ENCODE results near the gene TOE1. TPM values are rescaled to one million over a fixed set of nuclear protein-coding genes. Genes with fewer than 3 reads are reported as not detected.

The TOE1 gene
- total RNA-seq, 1 experiment from 2014 or later: 18.2 TPM

GRCh38 chr1:45351508-45351907, 11.5 kb downstream of the TOE1 start:
- H3K4me1 ChIP-seq (ENCODE audit: insufficient read depth, low read length): peaks cover 27% of the 10 kb centered on the region
- no peak for DNase-seq
- H3K27ac ChIP-seq (ENCODE audit: low read length): no peak overlapping the region
- no peaks in the 10 kb centered on the region for H3K79me2 ChIP-seq (ENCODE audit: low read length)
- H3K9me3 ChIP-seq (ENCODE audit: low read length): no peaks in the 10 kb centered on the region
- BruUV-seq (replicated peaks): no TSS peak
- H3K9ac ChIP-seq (ENCODE audit: low read length): no peak overlapping the region
- no peak overlapping the region for H2AFZ ChIP-seq (ENCODE audit: low read length)
- H3K4me3 ChIP-seq (ENCODE audit: low read length): no peak overlapping the region
- CTCF ChIA-PET: no interaction called here
- no peaks in the 10 kb centered on the region for H3K27me3 ChIP-seq (ENCODE audit: low read length)
- H4K20me1 ChIP-seq (ENCODE audit: low read length): no peaks in the 10 kb centered on the region
- POLR2A ChIA-PET (ENCODE audit: unreplicated experiment): interaction anchor here (0.5 to 0.7 kb wide), 2 partner anchors 11 to 48 kb away, joined by 4 to 8 read pairs; partner anchors contain the start of genes MUTYH and TOE1
- no peaks in the 10 kb centered on the region for H3K9me2 ChIP-seq (replicated peaks; ENCODE audit: low read length)
- H3F3A ChIP-seq (ENCODE audit: low read length, unreplicated experiment): peaks cover 3% of the 10 kb centered on the region
- H3K36me3 ChIP-seq (ENCODE audit: low read depth, low read length): no peaks in the 10 kb centered on the region
- no peak for ATAC-seq
- intact Hi-C loops (cut with micrococcal nuclease): no loop called here
- TF ChIP-seq CTCF (conservative IDR thresholded peaks at IDR 0.05; ENCODE audit: low read depth, low read length) (no peak), EZH2phosphoT487 (IDR thresholded peaks at IDR 0.05; ENCODE audit: borderline replicate concordance, low read length) (no peak), EZH2 (IDR thresholded peaks at IDR 0.05; ENCODE audit: low read length, unreplicated experiment) (no peak)
- no peak overlapping the region for H3K4me2 ChIP-seq (ENCODE audit: low read length)

GRCh38 chr1:45353685-45354084, 13.7 kb downstream of the TOE1 start:
- H2AFZ ChIP-seq (ENCODE audit: low read length): no peak overlapping the region
- no TSS peak for BruUV-seq (replicated peaks)
- TF ChIP-seq EZH2phosphoT487 (IDR thresholded peaks at IDR 0.05; ENCODE audit: borderline replicate concordance, low read length) (no peak), CTCF (conservative IDR thresholded peaks at IDR 0.05; ENCODE audit: low read depth, low read length) (no peak), EZH2 (IDR thresholded peaks at IDR 0.05; ENCODE audit: low read length, unreplicated experiment) (no peak)
- ChIA-PET POLR2A (ENCODE audit: unreplicated experiment) (no interaction called here), CTCF (no interaction called here)
- no peak overlapping the region for H3K27ac ChIP-seq (ENCODE audit: low read length)
- peaks cover 17% of the 10 kb centered on the region for H3K4me1 ChIP-seq (ENCODE audit: insufficient read depth, low read length)
- H3K36me3 ChIP-seq (ENCODE audit: low read depth, low read length): no peaks in the 10 kb centered on the region
- no peaks in the 10 kb centered on the region for H3K9me3 ChIP-seq (ENCODE audit: low read length)
- no peaks in the 10 kb centered on the region for H3K79me2 ChIP-seq (ENCODE audit: low read length)
- H4K20me1 ChIP-seq (ENCODE audit: low read length): no peaks in the 10 kb centered on the region
- DNase-seq: no peak
- no peaks in the 10 kb centered on the region for H3K9me2 ChIP-seq (replicated peaks; ENCODE audit: low read length)
- intact Hi-C loops (cut with micrococcal nuclease): no loop called here
- ATAC-seq: no peak
- H3F3A ChIP-seq (ENCODE audit: low read length, unreplicated experiment): peaks cover 3% of the 10 kb centered on the region
- no peak overlapping the region for H3K4me3 ChIP-seq (ENCODE audit: low read length)
- no peak overlapping the region for H3K4me2 ChIP-seq (ENCODE audit: low read length)
- H3K27me3 ChIP-seq (ENCODE audit: low read length): no peaks in the 10 kb centered on the region
- H3K9ac ChIP-seq (ENCODE audit: low read length): no peak overlapping the region

- Histone ChIP-seq H2AFZ (ENCODE audit: low read length) (no peak overlapping the region), H3K9me2 (replicated peaks; ENCODE audit: low read length) (no peaks in the 10 kb centered on the region), H3K27me3 (ENCODE audit: low read length) (no peaks in the 10 kb centered on the region), H3K27ac (ENCODE audit: low read length) (no peak overlapping the region), H3K4me2 (ENCODE audit: low read length) (no peak overlapping the region), H3K9ac (ENCODE audit: low read length) (no peak overlapping the region), H3K36me3 (ENCODE audit: low read depth, low read length) (no peaks in the 10 kb centered on the region), H3K4me1 (ENCODE audit: insufficient read depth, low read length) (peaks cover 18% of the 10 kb centered on the region), H3F3A (ENCODE audit: low read length, unreplicated experiment) (peaks cover 3% of the 10 kb centered on the region), H3K9me3 (ENCODE audit: low read length) (no peaks in the 10 kb centered on the region), H3K79me2 (ENCODE audit: low read length) (no peaks in the 10 kb centered on the region), H3K4me3 (ENCODE audit: low read length) (no peak overlapping the region), H4K20me1 (ENCODE audit: low read length) (no peaks in the 10 kb centered on the region)
- intact Hi-C loops (cut with micrococcal nuclease): no loop called here
- POLR2A ChIA-PET (ENCODE audit: unreplicated experiment): no interaction called here
- TF ChIP-seq EZH2 (IDR thresholded peaks at IDR 0.05; ENCODE audit: low read length, unreplicated experiment): no peak
- TF ChIP-seq CTCF (conservative IDR thresholded peaks at IDR 0.05; ENCODE audit: low read depth, low read length): no peak
- TF ChIP-seq EZH2phosphoT487 (IDR thresholded peaks at IDR 0.05; ENCODE audit: borderline replicate concordance, low read length): no peak
- no peak for ATAC-seq
- no peak for DNase-seq
- BruUV-seq (replicated peaks): no TSS peak
- CTCF ChIA-PET: no interaction called here
These were observed 14.9 kb downstream of the TOE1 start for GRCh38 chr1:45354838-45355237.
